Thyroid gland (tissue), 4 donors: ENCODE results near the gene CD5L. TPM values are rescaled to one million over a fixed set of nuclear protein-coding genes. Genes with fewer than 3 reads are reported as not detected.

ENCODE experiments used
- DNase-seq, 2 donors: peaks; one replicate each; pipeline ENCODE4 v3.0.0-alpha.2; 2019
- H3K27ac ChIP-seq, 3 donors: fragments of 200-600 bp; sonication (generic); 1 replicate in 2 of 3; 2 replicates in 1 of 3; pipeline ENCODE4 v1.5.1; 2016 to 2019; ENCODE audit warnings: mild to moderate bottlenecking in 1 of 3, moderate library complexity in 1 of 3
- H3K27me3 ChIP-seq: fragments of 200-600 bp; sonication (generic); one replicate; pipeline ENCODE4 v1.5.1; 2019
- H3K36me3 ChIP-seq, 2 donors: fragments of 200-600 bp; sonication (generic); one replicate each; pipeline ENCODE4 v1.5.1; 2016 to 2019
- H3K4me1 ChIP-seq, 2 donors: fragments of 200-600 bp; sonication (generic); one replicate each; pipeline ENCODE4 v1.5.1; 2017 to 2019
- H3K4me3 ChIP-seq, 3 donors: fragments of 200-600 bp; sonication (generic); replicated peaks in 1 of 3; 1 replicate in 2 of 3; 2 replicates in 1 of 3; pipeline ENCODE4 v1.5.1; 2016; ENCODE audit warnings: mild to moderate bottlenecking in 1 of 3
- H3K9me3 ChIP-seq: fragments of 200-600 bp; sonication (generic); one replicate; pipeline ENCODE4 v1.5.1; 2017
- POLR2A ChIP-seq, 2 donors: fragments of 450-650 bp; IDR thresholded peaks; one replicate each; pipeline ENCODE4 v1.6.1; 2017; ENCODE audit warnings: antibody characterized with exemption in 2 of 2, mild to moderate bottlenecking in 2 of 2, moderate library complexity in 1 of 2
- WGBS, 2 donors: methylation state at CpG; one replicate each; pipeline ENCODE4 v1.1.5; 2017; 5-methylcytosine and 5-hydroxymethylcytosine counted together
- intact Hi-C: fragments of 100-400 bp; cut with DNase I; formaldehyde crosslinking; loops from one replicate; pipeline ENCODE4 v1.15.1; 2023
- total RNA-seq, 4 donors: library from RNA; depleted of rRNA; stranded (reverse); fragments of >200 nt; gene quantifications; one replicate each; pipeline ENCODE4 v1.2.3, GENCODE V29; 2016
- TF ChIP-seq, protein P1 (sequence below), 6 experiments: fragments of 200-600 bp in 3 of 6; fragments of 450-650 bp in 3 of 6; sonication (generic) in 3 of 6; IDR thresholded peaks; one replicate each; pipeline ENCODE4 v1.5.1; 2016 to 2019; ENCODE audit warnings: antibody characterized with exemption in 6 of 6, mild to moderate bottlenecking in 2 of 6, inconsistent platforms in 1 of 6, moderate library complexity in 1 of 6

CD5L gene
- total RNA-seq, 4 donors from 2014 or later = not detected

DNA sequence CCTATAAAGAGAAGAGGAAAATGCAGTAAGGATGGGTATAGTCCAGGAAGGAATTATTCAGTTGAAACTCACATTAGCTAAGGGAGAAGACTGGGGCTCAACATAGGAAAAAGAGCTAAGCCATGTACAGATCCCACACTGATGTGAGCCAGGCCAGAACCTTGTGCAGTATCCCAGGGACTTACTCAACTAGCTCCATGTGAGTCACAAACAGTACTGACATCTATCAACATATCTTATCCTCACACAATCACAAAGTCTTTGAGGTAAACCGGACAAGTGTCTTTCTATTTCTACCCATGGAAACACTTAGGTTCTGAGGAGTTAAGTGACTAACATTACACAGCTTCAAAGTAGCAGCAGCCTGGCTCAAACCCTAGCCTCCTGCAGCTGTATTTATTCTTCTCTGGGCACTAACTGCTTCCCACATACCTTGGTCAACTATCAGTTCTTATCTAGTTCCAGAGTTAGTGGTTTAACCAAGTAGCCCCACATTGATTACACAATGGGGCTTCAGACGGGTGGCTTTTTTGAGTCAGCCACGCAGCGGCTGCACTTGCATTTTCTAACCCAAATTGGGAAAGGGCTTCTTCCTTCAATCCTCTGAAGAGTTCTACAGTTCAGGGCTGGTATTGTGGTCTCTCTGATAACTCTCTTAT lies 9.5 kb downstream of the CD5L start:
- intact Hi-C loops = no loop called here
- Histone ChIP-seq H3K9me3 (no peaks in the 10 kb centered on the region), H3K4me3 (no peak overlapping the region), H3K4me1 (no peaks in the 10 kb centered on the region), H3K27me3 (no peaks in the 10 kb centered on the region), H3K27ac (no peak overlapping the region), H3K36me3 (no peaks in the 10 kb centered on the region)
- WGBS, 2 donors = 64 to 73% methylated on average over 4 of the region's 4 CpGs
- no peak for DNase-seq
- no peak for TF ChIP-seq POLR2A (IDR thresholded peaks at IDR 0.05)
- TF ChIP-seq, protein P1, sequence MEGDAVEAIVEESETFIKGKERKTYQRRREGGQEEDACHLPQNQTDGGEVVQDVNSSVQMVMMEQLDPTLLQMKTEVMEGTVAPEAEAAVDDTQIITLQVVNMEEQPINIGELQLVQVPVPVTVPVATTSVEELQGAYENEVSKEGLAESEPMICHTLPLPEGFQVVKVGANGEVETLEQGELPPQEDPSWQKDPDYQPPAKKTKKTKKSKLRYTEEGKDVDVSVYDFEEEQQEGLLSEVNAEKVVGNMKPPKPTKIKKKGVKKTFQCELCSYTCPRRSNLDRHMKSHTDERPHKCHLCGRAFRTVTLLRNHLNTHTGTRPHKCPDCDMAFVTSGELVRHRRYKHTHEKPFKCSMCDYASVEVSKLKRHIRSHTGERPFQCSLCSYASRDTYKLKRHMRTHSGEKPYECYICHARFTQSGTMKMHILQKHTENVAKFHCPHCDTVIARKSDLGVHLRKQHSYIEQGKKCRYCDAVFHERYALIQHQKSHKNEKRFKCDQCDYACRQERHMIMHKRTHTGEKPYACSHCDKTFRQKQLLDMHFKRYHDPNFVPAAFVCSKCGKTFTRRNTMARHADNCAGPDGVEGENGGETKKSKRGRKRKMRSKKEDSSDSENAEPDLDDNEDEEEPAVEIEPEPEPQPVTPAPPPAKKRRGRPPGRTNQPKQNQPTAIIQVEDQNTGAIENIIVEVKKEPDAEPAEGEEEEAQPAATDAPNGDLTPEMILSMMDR (IDR thresholded peaks at IDR 0.05) = no peak

DNA sequence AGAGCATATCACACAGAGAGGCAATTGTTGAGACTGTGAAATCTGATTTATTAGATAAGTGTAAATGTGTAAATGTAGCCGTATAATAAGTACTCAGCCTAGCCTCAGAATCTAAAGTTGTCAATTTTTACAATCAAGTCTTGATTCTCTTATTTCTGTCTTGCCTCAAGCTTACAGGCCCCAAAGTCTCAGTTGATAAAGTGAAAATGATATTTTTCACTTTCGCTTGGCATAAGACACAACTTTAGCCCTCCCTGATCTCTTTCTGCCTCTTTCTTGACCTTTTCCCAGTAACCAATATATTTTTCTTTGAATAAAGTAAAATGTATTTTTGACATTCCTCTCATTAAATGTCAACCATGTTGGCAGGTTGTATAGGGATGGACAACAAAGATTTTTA lies 10.7 kb downstream of the CD5L start:
- no peaks in the 10 kb centered on the region for H3K27me3 ChIP-seq
- TF ChIP-seq, protein P1 (IDR thresholded peaks at IDR 0.05) = no peak
- TF ChIP-seq POLR2A (IDR thresholded peaks at IDR 0.05) = no peak
- 86 to 89% methylated on average over 2 of the region's 2 CpGs for WGBS, 2 donors

DNA sequence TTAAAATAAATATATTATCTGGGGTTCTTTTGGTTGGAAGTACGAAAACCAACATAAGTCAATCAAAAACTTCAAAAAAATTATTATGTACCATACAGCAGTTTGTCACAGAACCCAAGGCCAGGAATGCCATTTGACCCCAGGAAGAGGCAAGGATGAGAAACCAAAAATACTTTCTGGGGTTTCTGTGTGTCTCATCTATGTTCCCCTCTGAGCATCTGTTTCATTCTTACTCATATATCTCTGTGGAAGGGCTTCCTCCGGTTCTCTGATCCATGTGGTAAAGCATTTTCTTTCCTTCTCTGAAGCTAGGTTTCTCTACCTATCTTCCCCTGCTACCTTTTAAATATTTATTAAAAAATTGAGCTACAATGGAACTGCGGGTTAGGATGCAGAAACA lies 11.9 kb downstream of the CD5L start:
- 89 to 91% methylated on average over 3 of the region's 3 CpGs for WGBS, 2 donors
- H3K4me3 ChIP-seq = no peak overlapping the region
- TF ChIP-seq, protein P1 (IDR thresholded peaks at IDR 0.05) = no peak
- TF ChIP-seq POLR2A (IDR thresholded peaks at IDR 0.05) = no peak
- intact Hi-C loops = no loop called here
- H3K4me1 ChIP-seq = no peaks in the 10 kb centered on the region
- no peaks in the 10 kb centered on the region for H3K27me3 ChIP-seq
- DNase-seq = no peak
- H3K27ac ChIP-seq = no peak overlapping the region
- no peaks in the 10 kb centered on the region for H3K9me3 ChIP-seq
- H3K36me3 ChIP-seq = no peaks in the 10 kb centered on the region

More for the DNA sequence above, 10.7 kb downstream of the CD5L start:
- no peak overlapping the region for H3K27ac ChIP-seq
- H3K9me3 ChIP-seq = no peaks in the 10 kb centered on the region
- no peaks in the 10 kb centered on the region for H3K4me1 ChIP-seq
- H3K4me3 ChIP-seq = no peak overlapping the region
- no peak for DNase-seq
- no peaks in the 10 kb centered on the region for H3K36me3 ChIP-seq
- intact Hi-C loops = no loop called here

DNA sequence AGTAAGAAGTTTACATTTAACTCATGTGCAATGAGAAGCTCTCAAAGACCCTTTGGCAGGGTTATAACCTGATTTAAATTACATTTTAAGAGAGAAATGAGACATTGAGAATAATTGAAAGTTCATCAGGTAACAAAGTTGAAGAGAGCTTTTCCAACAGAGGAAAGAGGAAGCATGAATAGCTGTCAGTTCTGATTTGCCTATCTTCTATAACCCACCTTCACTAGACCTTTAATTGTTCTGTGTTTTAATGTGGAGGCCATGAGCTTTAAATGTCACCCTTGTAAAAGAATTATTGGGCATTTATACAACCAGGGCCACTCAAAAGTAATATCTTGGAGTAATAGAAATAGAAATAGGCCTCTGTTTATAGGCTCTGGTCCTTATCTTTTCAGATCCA lies 12.4 kb downstream of the CD5L start:
- no peaks in the 10 kb centered on the region for H3K27me3 ChIP-seq
- no peak overlapping the region for H3K27ac ChIP-seq
- H3K4me1 ChIP-seq = no peaks in the 10 kb centered on the region
- TF ChIP-seq POLR2A (IDR thresholded peaks at IDR 0.05) = no peak
- TF ChIP-seq, protein P1 (IDR thresholded peaks at IDR 0.05) = no peak
- H3K4me3 ChIP-seq = no peak overlapping the region
- intact Hi-C loops = no loop called here
- no peaks in the 10 kb centered on the region for H3K9me3 ChIP-seq
- no peak for DNase-seq
- no peaks in the 10 kb centered on the region for H3K36me3 ChIP-seq

DNA sequence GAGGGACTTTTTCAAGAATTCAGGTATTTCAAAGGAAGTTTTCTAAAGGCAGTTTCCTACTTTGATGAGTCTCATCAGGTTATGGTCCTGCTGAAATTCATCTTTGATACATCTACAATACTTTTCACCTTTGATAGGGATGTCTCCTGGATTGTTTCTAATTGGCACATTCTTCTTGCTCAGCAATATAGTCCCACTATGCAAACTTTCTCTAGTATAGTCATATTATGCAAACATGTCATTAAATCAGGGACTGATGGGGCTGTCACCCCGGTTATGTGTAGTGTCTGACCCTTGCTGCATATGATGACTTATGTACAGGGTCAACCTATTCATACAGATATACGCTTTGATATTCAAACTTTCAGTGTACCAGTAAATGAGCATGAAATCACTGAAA lies 21.3 kb downstream of the CD5L start:
- no peaks in the 10 kb centered on the region for H3K36me3 ChIP-seq
- H3K4me1 ChIP-seq = no peaks in the 10 kb centered on the region
- no peak for DNase-seq
- no peak overlapping the region for H3K4me3 ChIP-seq
- no peaks in the 10 kb centered on the region for H3K9me3 ChIP-seq
- 86 to 88% methylated on average over 2 of the region's 2 CpGs for WGBS, 2 donors
- TF ChIP-seq POLR2A (IDR thresholded peaks at IDR 0.05) = no peak
- TF ChIP-seq, protein P1 (IDR thresholded peaks at IDR 0.05) = no peak
- H3K27ac ChIP-seq = no peak overlapping the region
- no peaks in the 10 kb centered on the region for H3K27me3 ChIP-seq
- intact Hi-C loops = no loop called here
